Ishikawa (cell line): ENCODE data around the gene COL18A1.

Experiments used
- CEBPB ChIP-seq: IDR thresholded peaks from 2 replicates; pipeline ENCODE4 v1.6.1; 2012
- CREB1 ChIP-seq: IDR thresholded peaks from 2 replicates; pipeline ENCODE4 v1.6.1; 2012; ENCODE audit warnings: low read depth
- EP300 ChIP-seq: IDR thresholded peaks from 2 replicates; pipeline ENCODE4 v1.6.1; 2012; ENCODE audit warnings: borderline replicate concordance
- FOXM1 ChIP-seq: IDR thresholded peaks from 2 replicates; pipeline ENCODE4 v1.6.1; 2012; ENCODE audit warnings: low read depth, borderline replicate concordance
- MAX ChIP-seq: IDR thresholded peaks from 2 replicates; pipeline ENCODE4 v1.6.1; 2012
- NFIC ChIP-seq: IDR thresholded peaks from 2 replicates; pipeline ENCODE4 v1.6.1; 2012
- RAD21 ChIP-seq: IDR thresholded peaks from 2 replicates; pipeline ENCODE4 v1.6.1; 2012; ENCODE audit warnings: low read depth
- REST ChIP-seq: IDR thresholded peaks from 2 replicates; pipeline ENCODE4 v1.6.1; 2012; ENCODE audit warnings: low read depth, mild to moderate bottlenecking
- TAF1 ChIP-seq: IDR thresholded peaks from 2 replicates; pipeline ENCODE4 v1.6.1; 2012; ENCODE audit warnings: low read depth, mild to moderate bottlenecking
- TEAD4 ChIP-seq: IDR thresholded peaks from 2 replicates; pipeline ENCODE4 v1.6.1; 2012
- YY1 ChIP-seq: IDR thresholded peaks from 2 replicates; pipeline ENCODE4 v1.6.1; 2012; ENCODE audit warnings: low read depth
- ZBTB7A ChIP-seq: IDR thresholded peaks from 2 replicates; pipeline ENCODE4 v1.6.1; 2012; ENCODE audit warnings: low read depth

GRCh38 chr21:45496151-45496967 lies 91.4 kb downstream of the COL18A1 start:
- TF ChIP-seq RAD21 (no peak), TAF1 (no peak), CEBPB (no peak), FOXM1 (no peak), REST (no peak), EP300 (no peak), TEAD4 (no peak), ZBTB7A (no peak), MAX (no peak), CREB1 (no peak), NFIC (no peak), YY1 (no peak)
